ENCODE data around the gene PHEX. TPM values are rescaled to one million over a fixed set of nuclear protein-coding genes. Genes with fewer than 3 reads are reported as not detected.

The PHEX gene
- total RNA-seq, 4 donors from 2014 or later, result 1.5 to 4.3 (median 2.3) TPM

GRCh38 chrX:22037911-22038537 lies 5.9 kb downstream of the PHEX start:
- no peaks in the 10 kb centered on the region for H3K36me3 ChIP-seq
- H3K27me3 ChIP-seq, result no peaks in the 10 kb centered on the region
- H3K4me1 ChIP-seq, result no peaks in the 10 kb centered on the region
- DNase-seq, result no peak
- TF ChIP-seq POLR2A (IDR thresholded peaks at IDR 0.05), result no peak
- TF ChIP-seq CTCF (IDR thresholded peaks at IDR 0.05), result no peak
- no peak overlapping the region for H3K4me3 ChIP-seq
- no peak overlapping the region for H3K27ac ChIP-seq
- intact Hi-C loops (cut with DNase I; ENCODE audit: low total_unique reads), result no loop called here
- H3K9me3 ChIP-seq, result no peaks in the 10 kb centered on the region

DNA sequence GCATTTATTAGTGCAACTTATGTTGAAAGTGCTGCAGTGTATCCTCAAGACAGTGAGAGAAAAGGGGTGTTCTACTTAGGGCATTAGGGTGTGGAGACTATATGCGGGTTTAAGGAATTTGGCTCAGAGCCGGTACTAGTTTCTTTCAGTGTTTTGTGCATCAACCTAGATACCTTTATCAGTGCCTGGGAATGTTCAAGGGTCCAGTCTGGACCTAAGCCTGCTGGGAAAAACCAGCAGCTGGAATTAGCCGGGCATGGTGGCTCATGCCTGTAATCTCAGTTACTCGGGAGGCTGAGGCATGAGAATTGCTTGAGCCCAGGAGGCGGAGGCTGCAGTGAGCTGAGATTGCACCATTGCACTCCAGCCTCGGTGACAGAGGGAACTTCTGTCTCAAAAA lies 7.4 kb downstream of the PHEX start:
- H3K9me3 ChIP-seq, result no peaks in the 10 kb centered on the region
- no peaks in the 10 kb centered on the region for H3K27me3 ChIP-seq
- no peak for DNase-seq
- H3K4me1 ChIP-seq, result no peaks in the 10 kb centered on the region
- H3K4me3 ChIP-seq, result no peak overlapping the region
- H3K36me3 ChIP-seq, result no peaks in the 10 kb centered on the region
- no peak overlapping the region for H3K27ac ChIP-seq
- TF ChIP-seq CTCF (IDR thresholded peaks at IDR 0.05) (no peak), POLR2A (IDR thresholded peaks at IDR 0.05) (no peak)
- intact Hi-C loops (cut with DNase I; ENCODE audit: low total_unique reads), result no loop called here

DNA sequence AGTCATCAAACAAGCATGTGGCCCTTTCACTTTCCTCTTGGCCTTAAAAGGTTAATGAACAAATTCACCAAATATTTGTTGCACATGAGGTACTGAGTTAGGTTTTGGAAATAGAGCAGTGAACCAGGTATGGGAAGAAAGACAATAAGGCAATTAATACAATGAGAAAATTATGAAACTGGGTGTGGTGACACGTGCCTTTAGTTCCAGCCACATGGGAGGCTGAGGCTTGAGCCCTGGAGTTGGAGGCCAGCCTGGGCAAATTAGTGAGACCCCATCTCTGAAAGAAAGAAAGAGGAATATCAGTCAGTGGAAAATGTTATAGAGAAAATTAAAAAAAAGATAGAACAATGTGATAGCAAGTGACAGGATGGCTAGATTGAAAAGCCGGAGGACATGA lies 8.1 kb downstream of the PHEX start:
- Histone ChIP-seq H3K27ac (no peak overlapping the region), H3K36me3 (no peaks in the 10 kb centered on the region), H3K9me3 (no peaks in the 10 kb centered on the region), H3K4me3 (no peak overlapping the region), H3K4me1 (no peaks in the 10 kb centered on the region), H3K27me3 (no peaks in the 10 kb centered on the region)
- intact Hi-C loops (cut with DNase I; ENCODE audit: low total_unique reads), result no loop called here
- no peak for DNase-seq
- TF ChIP-seq POLR2A (IDR thresholded peaks at IDR 0.05) (no peak), CTCF (IDR thresholded peaks at IDR 0.05) (no peak)

DNA sequence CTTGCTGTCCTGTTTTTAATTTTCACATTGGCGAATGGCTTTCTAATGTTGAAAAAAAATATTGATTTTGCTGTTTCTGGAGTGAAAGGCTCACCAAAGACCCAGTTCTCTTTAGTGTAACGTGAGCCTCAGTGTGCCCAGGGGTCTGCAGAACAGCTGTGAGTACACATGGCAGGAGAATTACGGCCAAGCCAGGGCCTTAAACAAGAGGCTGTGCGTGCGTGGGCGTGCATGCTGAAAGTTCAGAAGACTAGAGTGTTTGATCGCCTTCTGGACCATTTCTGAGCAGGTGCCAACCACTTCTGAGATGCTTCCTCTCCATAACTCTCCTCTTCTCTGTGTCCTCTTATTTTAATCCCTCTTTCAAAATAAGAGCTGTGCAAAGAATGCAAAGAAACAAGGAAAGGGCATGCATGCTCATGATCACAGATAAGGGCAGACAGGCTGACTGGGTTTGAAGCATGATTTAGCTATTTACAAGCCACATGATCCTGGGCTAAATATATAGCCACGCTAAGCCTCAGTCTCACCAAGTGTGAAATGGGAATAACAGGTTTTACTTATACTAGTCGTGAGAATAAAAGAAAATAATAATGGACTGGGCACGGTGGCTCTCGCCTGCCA lies 9.9 kb downstream of the PHEX start:
- H3K4me3 ChIP-seq, result no peak overlapping the region
- no peak for DNase-seq
- no peaks in the 10 kb centered on the region for H3K27me3 ChIP-seq
- intact Hi-C loops (cut with DNase I; ENCODE audit: low total_unique reads), result no loop called here
- TF ChIP-seq CTCF (IDR thresholded peaks at IDR 0.05) (no peak), POLR2A (IDR thresholded peaks at IDR 0.05) (no peak)
- no peaks in the 10 kb centered on the region for H3K4me1 ChIP-seq
- no peak overlapping the region for H3K27ac ChIP-seq
- no peaks in the 10 kb centered on the region for H3K9me3 ChIP-seq
- no peaks in the 10 kb centered on the region for H3K36me3 ChIP-seq

DNA sequence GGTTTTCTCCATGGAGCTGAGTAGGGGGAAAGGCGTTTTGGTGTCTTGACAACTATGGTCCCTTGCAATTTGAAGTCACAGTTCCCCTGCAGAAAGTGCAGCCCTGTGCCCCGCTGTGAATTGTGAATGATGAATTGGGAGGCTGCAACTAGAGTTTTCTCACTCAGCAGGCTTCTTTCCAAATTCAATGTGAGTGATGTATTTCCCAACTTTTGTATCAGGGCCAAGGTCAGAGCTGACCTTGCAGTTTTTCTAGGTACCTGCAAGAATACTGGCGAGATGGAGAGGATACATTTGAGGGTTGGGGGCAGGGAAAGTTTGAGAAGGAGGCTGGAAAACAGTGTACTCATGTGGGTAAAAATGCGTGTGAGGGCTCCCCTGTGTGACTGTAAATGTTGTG lies 11.7 kb downstream of the PHEX start:
- no peaks in the 10 kb centered on the region for H3K27me3 ChIP-seq
- no peak for TF ChIP-seq POLR2A (IDR thresholded peaks at IDR 0.05)
- TF ChIP-seq CTCF (IDR thresholded peaks at IDR 0.05), result no peak
- no peak overlapping the region for H3K4me3 ChIP-seq
- no peak overlapping the region for H3K27ac ChIP-seq
- intact Hi-C loops (cut with DNase I; ENCODE audit: low total_unique reads), result no loop called here
- no peaks in the 10 kb centered on the region for H3K4me1 ChIP-seq
- H3K36me3 ChIP-seq, result no peaks in the 10 kb centered on the region
- no peaks in the 10 kb centered on the region for H3K9me3 ChIP-seq
- no peak for DNase-seq
